Amniotic stem cell (primary cell): ENCODE data around the gene KTI12.

Source experiments
- DNase-seq: peaks from one replicate; lab custom pipeline; 2025; lab: John Stamatoyannopoulos, UW

The KTI12 gene

GRCh38 chr1:51982161-51982560 is 51.4 kb downstream of the KTI12 start:
- DNase-seq, result no peak
